Omental fat pad (tissue), 4 donors: ENCODE results near the gene CCDC91. TPM values are rescaled to one million over a fixed set of nuclear protein-coding genes. Genes with fewer than 3 reads are reported as not detected.

Experiments used
- ATAC-seq: fragments of 150-250 bp; one replicate; pipeline ENCODE4 v1.9.1; 2016; ENCODE audit warnings: mild to moderate bottlenecking, moderate library complexity; ENCODE audit not compliant: low FRiP score
- DNase-seq: peaks from one replicate; pipeline ENCODE4 v3.0.0-alpha.2; 2019; ENCODE audit warnings: low spot score
- CTCF ChIP-seq, 3 donors: fragments of 450-650 bp; IDR thresholded peaks; one replicate each; pipeline ENCODE4 v1.5.1; 2016 to 2017; ENCODE audit warnings: antibody characterized with exemption in 3 of 3, mild to moderate bottlenecking in 3 of 3, moderate library complexity in 2 of 3
- small RNA-seq: library from RNA; depleted of rRNA; stranded (forward); fragments of <200 nt; gene quantifications from one replicate; pipeline ENCODE3, GENCODE V24; 2016
- total RNA-seq, 4 donors: library from RNA; depleted of rRNA; stranded (reverse); fragments of >200 nt; gene quantifications; one replicate each; pipeline ENCODE4 v1.1.0, GENCODE V29; 2016

The CCDC91 gene
- total RNA-seq, 4 donors from 2014 or later: 29.3 to 48.9 (median 32.5) TPM

GRCh38 chr12:28582672-28583376, 392.6 kb downstream of the CCDC91 start:
- ATAC-seq (no peak), DNase-seq (no peak)
- no peak for TF ChIP-seq CTCF (IDR thresholded peaks at IDR 0.05)

- ATAC-seq: no peak
- no peak for DNase-seq
- no peak for TF ChIP-seq CTCF (IDR thresholded peaks at IDR 0.05)
Measured at GRCh38 chr12:28583701-28584261, 393.5 kb downstream of the CCDC91 start.

- no peak for TF ChIP-seq CTCF (IDR thresholded peaks at IDR 0.05)
- no peak for DNase-seq
- ATAC-seq: no peak
Measured at GRCh38 chr12:28585146-28585545, 394.9 kb downstream of the CCDC91 start.

- no peak for TF ChIP-seq CTCF (IDR thresholded peaks at IDR 0.05)
- DNase-seq (no peak), ATAC-seq (no peak)
Measured at GRCh38 chr12:28586481-28586880, 396.2 kb downstream of the CCDC91 start.

- ATAC-seq: no peak
- DNase-seq: no peak
- no peak for TF ChIP-seq CTCF (IDR thresholded peaks at IDR 0.05)
Measured at GRCh38 chr12:28591831-28592230, 401.6 kb downstream of the CCDC91 start.

Small RNAs within 50 kb of the gene (small RNA-seq; reads per million reads assigned to genes)
- gene RNA5SP355 (2.8 reads per million, percentile 58 among the genes with 10 or more reads in this experiment), gene RNU4-54P (not detected)

Other genes starting within 250 kb of the CCDC91 start
- 1 to 10 TPM in 3 of 4 donors, not detected in 1; 1.6 to 8.4 (median 2.5) TPM for gene PTHLH, start 217.7 kb upstream of the CCDC91 start, total RNA-seq